Thoracic aorta (tissue), 2 donors: ENCODE results near the gene PARVA. TPM values are rescaled to one million over a fixed set of nuclear protein-coding genes. Genes with fewer than 3 reads are reported as not detected.

ENCODE experiments used
- ATAC-seq: fragments of 150-250 bp; one replicate; pipeline ENCODE4 v1.8.0; 2017; ENCODE audit warnings: low read depth; ENCODE audit not compliant: insufficient number of reproducible peaks, low FRiP score
- DNase-seq: peaks from one replicate; pipeline ENCODE4 v3.0.0-alpha.2; 2020; ENCODE audit warnings: low spot score
- H3K27ac ChIP-seq, 2 donors: fragments of 200-600 bp; sonication (generic); 1 replicate in 1 of 2; 2 replicates in 1 of 2; pipeline ENCODE4 v1.5.1; 2016; ENCODE audit warnings: mild to moderate bottlenecking in 2 of 2, moderate library complexity in 2 of 2
- H3K27me3 ChIP-seq: fragments of 200-600 bp; sonication (generic); replicated peaks from 2 replicates; pipeline ENCODE4 v1.6.0; 2016; ENCODE audit warnings: mild to moderate bottlenecking; ENCODE audit not compliant: insufficient read depth
- H3K36me3 ChIP-seq: fragments of 200-600 bp; sonication (generic); one replicate; pipeline ENCODE4 v1.5.1; 2016
- H3K4me1 ChIP-seq, 2 donors: fragments of 200-600 bp; sonication (generic); 1 replicate in 1 of 2; 2 replicates in 1 of 2; pipeline versions ENCODE4 v1.5.1 to v1.6.0; 2016; ENCODE audit warnings: low read depth in 2 of 2, mild to moderate bottlenecking in 1 of 2; ENCODE audit not compliant: control insufficient read depth in 1 of 2
- H3K4me3 ChIP-seq: fragments of 200-600 bp; sonication (generic); 2 replicates; pipeline ENCODE4 v1.5.1; 2016; ENCODE audit warnings: mild to moderate bottlenecking
- H3K9me3 ChIP-seq: fragments of 200-600 bp; sonication (generic); 2 replicates; pipeline ENCODE4 v1.5.1; 2016
- total RNA-seq, 2 donors: library from RNA; depleted of rRNA; stranded (reverse); fragments of >200 nt; gene quantifications; one replicate each; pipeline versions ENCODE4 v1.1.0 to v1.2.3, GENCODE V29; 2016
- TF ChIP-seq, protein P1 (sequence below): fragments of 200-600 bp; sonication (generic); IDR thresholded peaks from one replicate; pipeline ENCODE4 v1.5.1; 2019; ENCODE audit warnings: antibody characterized with exemption

PARVA gene
- total RNA-seq, 2 donors from 2014 or later: 96.7 to 99.7 TPM

DNA sequence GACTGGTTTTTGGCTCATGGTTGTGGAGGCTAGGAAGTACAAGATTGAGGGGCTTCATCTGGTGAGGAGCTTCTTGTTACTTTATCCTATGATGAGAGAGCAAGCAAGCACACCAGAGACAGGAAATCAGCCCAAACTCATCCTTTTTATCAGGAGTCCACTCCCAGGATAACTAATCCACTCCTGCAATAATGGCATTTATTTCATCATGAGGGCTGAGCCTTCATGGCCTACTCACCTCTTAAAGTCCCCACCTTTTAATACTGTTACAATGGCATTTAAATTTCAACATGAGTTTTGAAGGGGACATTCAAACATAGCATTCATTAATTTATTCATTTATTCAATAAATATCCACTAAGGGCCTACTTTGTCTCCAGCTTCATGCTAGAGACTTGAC lies 60.9 kb downstream of the PARVA start:
- Histone ChIP-seq H3K27ac (no peak overlapping the region), H3K27me3 (no peaks in the 10 kb centered on the region), H3K9me3 (no peaks in the 10 kb centered on the region), H3K4me1 (peaks cover 25 to 34% of the 10 kb centered on the region in 2 donors), H3K4me3 (no peak overlapping the region), H3K36me3 (peaks cover 4% of the 10 kb centered on the region)
- no peak for DNase-seq
- no peak for ATAC-seq
- TF ChIP-seq, protein P1, sequence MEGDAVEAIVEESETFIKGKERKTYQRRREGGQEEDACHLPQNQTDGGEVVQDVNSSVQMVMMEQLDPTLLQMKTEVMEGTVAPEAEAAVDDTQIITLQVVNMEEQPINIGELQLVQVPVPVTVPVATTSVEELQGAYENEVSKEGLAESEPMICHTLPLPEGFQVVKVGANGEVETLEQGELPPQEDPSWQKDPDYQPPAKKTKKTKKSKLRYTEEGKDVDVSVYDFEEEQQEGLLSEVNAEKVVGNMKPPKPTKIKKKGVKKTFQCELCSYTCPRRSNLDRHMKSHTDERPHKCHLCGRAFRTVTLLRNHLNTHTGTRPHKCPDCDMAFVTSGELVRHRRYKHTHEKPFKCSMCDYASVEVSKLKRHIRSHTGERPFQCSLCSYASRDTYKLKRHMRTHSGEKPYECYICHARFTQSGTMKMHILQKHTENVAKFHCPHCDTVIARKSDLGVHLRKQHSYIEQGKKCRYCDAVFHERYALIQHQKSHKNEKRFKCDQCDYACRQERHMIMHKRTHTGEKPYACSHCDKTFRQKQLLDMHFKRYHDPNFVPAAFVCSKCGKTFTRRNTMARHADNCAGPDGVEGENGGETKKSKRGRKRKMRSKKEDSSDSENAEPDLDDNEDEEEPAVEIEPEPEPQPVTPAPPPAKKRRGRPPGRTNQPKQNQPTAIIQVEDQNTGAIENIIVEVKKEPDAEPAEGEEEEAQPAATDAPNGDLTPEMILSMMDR: no peak

DNA sequence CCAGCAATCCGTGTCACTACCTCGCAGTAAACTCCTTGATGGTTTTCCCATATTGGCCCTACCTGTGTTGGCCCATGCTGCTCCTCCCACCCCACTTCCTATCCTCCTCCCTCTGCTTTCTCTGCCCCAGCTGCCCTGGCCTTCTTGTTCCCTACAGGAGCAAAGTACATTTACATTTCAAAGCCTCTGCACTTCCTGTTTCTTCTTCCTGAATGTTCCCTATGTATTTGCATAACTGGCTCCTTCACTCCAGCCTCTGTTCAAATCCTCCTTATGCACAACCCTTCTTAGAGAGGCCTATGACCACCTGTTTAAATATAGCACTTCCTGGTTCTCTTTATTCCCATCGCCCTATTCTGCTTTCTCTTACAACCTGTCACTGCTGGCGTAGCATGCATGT lies 62.2 kb downstream of the PARVA start:
- Histone ChIP-seq H3K27me3 (no peaks in the 10 kb centered on the region), H3K36me3 (peaks cover 4% of the 10 kb centered on the region), H3K4me3 (no peak overlapping the region), H3K4me1 (peaks cover 15 to 20% of the 10 kb centered on the region in 2 donors), H3K9me3 (no peaks in the 10 kb centered on the region), H3K27ac (no peak overlapping the region)
- ATAC-seq: no peak
- TF ChIP-seq, protein P1: no peak
- DNase-seq: no peak

DNA sequence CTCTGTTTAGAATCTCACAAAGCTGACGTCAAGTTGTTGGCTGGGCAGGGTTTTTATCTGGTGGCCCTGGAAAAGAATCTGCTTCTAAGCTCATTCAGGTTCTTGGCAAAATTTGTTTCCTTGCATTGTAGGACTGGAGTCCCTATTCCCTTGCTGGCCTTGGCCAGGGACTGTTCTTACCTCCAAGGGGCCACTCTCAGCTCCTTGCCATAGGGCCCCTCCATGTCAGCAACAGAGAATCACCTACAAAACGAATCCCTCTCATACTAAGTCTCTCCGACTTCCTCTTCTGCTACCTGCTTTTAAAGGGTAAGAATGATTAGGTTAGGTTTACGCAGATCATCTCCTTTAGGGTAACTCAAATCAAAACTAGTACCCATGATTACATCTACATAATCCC lies 63.2 kb downstream of the PARVA start:
- TF ChIP-seq, protein P1: no peak
- no peak for DNase-seq
- Histone ChIP-seq H3K27ac (no peak overlapping the region), H3K4me3 (no peak overlapping the region), H3K9me3 (no peaks in the 10 kb centered on the region), H3K27me3 (no peaks in the 10 kb centered on the region), H3K36me3 (peaks cover 4% of the 10 kb centered on the region), H3K4me1 (peaks cover 9 to 13% of the 10 kb centered on the region in 2 donors)
- no peak for ATAC-seq

DNA sequence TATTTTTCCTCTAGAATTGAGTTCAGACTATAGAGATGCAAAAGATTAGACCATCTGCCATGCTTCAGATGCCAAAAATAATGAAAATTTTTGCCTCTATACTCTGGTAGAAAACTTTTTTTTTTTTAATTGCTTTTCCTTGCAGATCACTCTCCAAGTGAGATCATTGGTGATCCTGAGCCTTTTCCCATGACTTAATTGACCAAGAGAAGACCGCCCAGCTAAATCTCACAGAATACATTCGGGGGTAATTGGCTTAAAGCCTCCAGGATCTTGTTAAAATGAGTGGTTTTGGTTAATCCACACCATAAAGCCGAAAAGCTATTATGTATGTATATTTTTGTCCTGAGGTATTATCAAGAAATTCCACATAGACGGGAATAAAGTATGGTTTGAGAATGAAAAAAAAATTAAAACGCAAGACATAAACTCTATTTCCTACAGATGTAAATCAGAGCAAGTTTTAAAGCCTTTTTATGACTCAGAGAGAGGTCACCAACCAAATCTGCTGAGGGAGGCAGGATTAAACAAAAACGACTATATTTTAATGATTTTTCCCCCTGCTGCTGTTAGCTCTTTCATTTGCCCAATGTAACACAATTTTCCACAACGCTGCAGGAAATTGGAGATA lies 64.0 kb downstream of the PARVA start:
- TF ChIP-seq, protein P1: no peak
- ATAC-seq (no peak), DNase-seq (no peak)
- Histone ChIP-seq H3K9me3 (no peaks in the 10 kb centered on the region), H3K4me1 (peaks cover under 1 to 5% of the 10 kb centered on the region in 2 donors), H3K36me3 (peaks cover 4% of the 10 kb centered on the region), H3K4me3 (no peak overlapping the region), H3K27ac (no peak overlapping the region), H3K27me3 (no peaks in the 10 kb centered on the region)

DNA sequence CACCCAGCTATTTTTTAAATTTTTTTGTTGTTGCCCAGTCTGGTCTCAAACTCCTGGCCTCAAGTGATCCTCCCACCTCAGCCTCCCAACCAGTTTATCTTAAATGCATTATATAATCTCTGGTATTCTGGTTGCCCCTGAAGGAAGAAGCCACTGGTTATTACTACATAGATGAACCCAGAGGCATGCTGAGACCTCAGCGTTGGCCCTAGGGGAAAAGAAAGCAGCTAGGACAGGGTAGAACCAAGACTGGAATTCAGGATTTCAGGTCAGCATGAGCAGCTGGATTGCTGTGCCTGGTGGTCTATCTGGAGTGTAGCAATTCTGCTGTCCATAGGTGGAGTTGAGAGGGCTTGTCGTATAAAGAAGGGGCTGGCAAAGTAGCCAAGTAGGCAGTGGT lies 67.2 kb downstream of the PARVA start:
- Histone ChIP-seq H3K9me3 (no peaks in the 10 kb centered on the region), H3K27ac (no peak overlapping the region), H3K4me3 (no peak overlapping the region), H3K27me3 (no peaks in the 10 kb centered on the region), H3K36me3 (no peaks in the 10 kb centered on the region), H3K4me1 (peaks cover 0 to 10% of the 10 kb centered on the region in 2 donors)
- TF ChIP-seq, protein P1: no peak
- no peak for DNase-seq
- ATAC-seq: no peak
